T-cell (primary cell): ENCODE measurements around the gene AGAP1. TPM values are rescaled to one million over a fixed set of nuclear protein-coding genes. Genes with fewer than 3 reads are reported as not detected.

Source experiments
- ATAC-seq, 4 experiments: fragments of 200-7000 bp in 3 of 4; fragments of 150-1000 bp in 1 of 4; cut with Tn5 transposase; replicated peaks in 1 of 4; 1 replicate in 3 of 4; 2 replicates in 1 of 4; pipeline ENCODE4 v1.10.0; 2021; ENCODE audit warnings: moderate library complexity in 3 of 4, mild to moderate bottlenecking in 2 of 4, moderate number of reproducible peaks in 1 of 4
- CTCF ChIA-PET, 2 donors: fragments of 300-600 bp; sonication (Branson Sonifier 250); formaldehyde crosslinking; loops; one replicate each; lab custom pipeline; 2022; ENCODE audit warnings: antibody characterized with exemption in 2 of 2; lab: Charles Lee
- POLR2A ChIA-PET, 2 donors: fragments of 300-600 bp; sonication (Branson Sonifier 250); formaldehyde crosslinking; loops; one replicate each; lab custom pipeline; 2022; ENCODE audit warnings: antibody characterized with exemption in 2 of 2; lab: Charles Lee
- DNase-seq, 35 experiments: peaks; one replicate each; pipeline versions ENCODE4 v3.0.0 to v3.0.0-alpha.2; 2013 to 2023
- H3K27ac ChIP-seq: one replicate; pipeline ENCODE4 v1.5.1; 2013; ENCODE audit warnings: low read length
- H3K27me3 ChIP-seq, 2 experiments: replicated peaks in 1 of 2; 1 replicate in 1 of 2; 2 replicates in 1 of 2; pipeline versions ENCODE4 v1.6.1 to v1.7.0; 2013; ENCODE audit warnings: low read length in 1 of 2, mixed read lengths in 1 of 2; ENCODE audit not compliant: control insufficient read depth in 2 of 2, insufficient read depth in 2 of 2; ENCODE audit errors: extremely low read depth in 1 of 2
- H3K36me3 ChIP-seq, 2 donors: 1 replicate in 1 of 2; 2 replicates in 1 of 2; pipeline versions ENCODE4 v1.6.1 to v1.7.0; 2013; ENCODE audit warnings: low read length in 1 of 2; ENCODE audit not compliant: control insufficient read depth in 2 of 2, insufficient read depth in 1 of 2; ENCODE audit errors: extremely low read depth in 1 of 2
- H3K4me1 ChIP-seq, 2 experiments: 1 replicate in 1 of 2; 2 replicates in 1 of 2; pipeline versions ENCODE4 v1.6.1 to v1.7.0; 2013; ENCODE audit warnings: low read length in 2 of 2, mixed read lengths in 1 of 2; ENCODE audit not compliant: insufficient read depth in 2 of 2, control insufficient read depth in 1 of 2; ENCODE audit errors: extremely low read depth in 1 of 2
- H3K4me3 ChIP-seq, 2 donors: 1 replicate in 1 of 2; 2 replicates in 1 of 2; pipeline versions ENCODE4 v1.5.1 to v1.7.0; 2013; ENCODE audit warnings: mild to moderate bottlenecking in 2 of 2, low read length in 1 of 2, moderate library complexity in 1 of 2; ENCODE audit not compliant: control insufficient read depth in 1 of 2; ENCODE audit errors: extremely low read depth in 1 of 2
- H3K9me3 ChIP-seq: 2 replicates; pipeline ENCODE4 v1.7.0; 2013
- H3K27ac Mint-ChIP-seq, 2 donors: one replicate each; pipeline ENCODE4 v1.8.0; 2020 to 2021; ENCODE audit warnings: mild to moderate bottlenecking in 2 of 2, mixed read lengths in 2 of 2
- H3K27me3 Mint-ChIP-seq, 2 donors: one replicate each; pipeline ENCODE4 v1.8.0; 2021 to 2022; ENCODE audit warnings: mixed read lengths in 2 of 2
- H3K36me3 Mint-ChIP-seq: one replicate; pipeline ENCODE4 v1.8.0; 2021; ENCODE audit warnings: mixed read lengths
- H3K4me1 Mint-ChIP-seq, 3 donors: one replicate each; pipeline ENCODE4 v1.8.0; 2020 to 2022; ENCODE audit warnings: mixed read lengths in 3 of 3, mild to moderate bottlenecking in 1 of 3
- H3K4me3 Mint-ChIP-seq, 3 donors: one replicate each; pipeline ENCODE4 v1.8.0; 2020 to 2022; ENCODE audit warnings: mild to moderate bottlenecking in 3 of 3, mixed read lengths in 3 of 3, moderate library complexity in 3 of 3
- H3K9me3 Mint-ChIP-seq, 3 donors: one replicate each; pipeline ENCODE4 v1.8.0; 2020 to 2022; ENCODE audit warnings: mixed read lengths in 3 of 3
- WGBS: methylation state at CpG from one replicate; pipeline ENCODE4 v1.1.5; 2013; ENCODE audit warnings: missing lambda C conversion rate; ENCODE audit not compliant: insufficient coverage; 5-methylcytosine and 5-hydroxymethylcytosine counted together
- total RNA-seq, 35 experiments: library from RNA in 6 of 35; stranded (reverse) in 6 of 35; fragments of 120-200 nt in 1 of 35; gene quantifications; one replicate each; pipeline versions ENCODE4 v1.2.1 to v1.2.4 and lab custom pipeline; 2013 to 2026

Gene AGAP1
- total RNA-seq, 5 donors from 2014 or later (not counting 1 experiment from before 2014, with no cell fraction given), result 3.9 to 15.6 (median 5.2) TPM

- 90% methylated on average over 2 of the region's 4 CpGs for WGBS
- ATAC-seq, result no peak
- H3K9me3 Mint-ChIP-seq, result no peaks in the 10 kb centered on the region
- no peaks in the 10 kb centered on the region for H3K9me3 ChIP-seq
- peaks cover 18 to 20% of the 10 kb centered on the region in 2 donors for H3K27me3 Mint-ChIP-seq
- no peak overlapping the region for H3K4me3 ChIP-seq
- POLR2A ChIA-PET, result no interaction called here
- H3K36me3 ChIP-seq, result no peaks in the 10 kb centered on the region
- no peaks in the 10 kb centered on the region for H3K4me1 ChIP-seq
- no peak overlapping the region for H3K27ac Mint-ChIP-seq
- no peak overlapping the region for H3K27ac ChIP-seq
- H3K27me3 ChIP-seq, result peaks cover 0 to 10% of the 10 kb centered on the region in 2 experiments
- no peak overlapping the region for H3K4me3 Mint-ChIP-seq
- DNase-seq, result no peak
- H3K36me3 Mint-ChIP-seq, result no peaks in the 10 kb centered on the region
- CTCF ChIA-PET, result interaction anchor here in 1 of 2 donors (0.6 kb wide), 1 partner anchor 550 kb away, joined by 3 read pairs; no protein-coding TSS in a partner anchor
- H3K4me1 Mint-ChIP-seq, result peaks cover 0 to 4% (median 0%) of the 10 kb centered on the region in 3 donors
Measured at GRCh38 chr2:235789552-235789951, 295.7 kb downstream of the AGAP1 start.

- no peak for ATAC-seq
- H3K4me3 Mint-ChIP-seq, result no peak overlapping the region
Measured at GRCh38 chr2:235793163-235793752, 299.4 kb downstream of the AGAP1 start.

GRCh38 chr2:235799281-235799680 lies 305.4 kb downstream of the AGAP1 start:
- ChIA-PET POLR2A (no interaction called here), CTCF (no interaction called here)
- no peak overlapping the region for H3K4me3 ChIP-seq

More at GRCh38 chr2:235793163-235793752, 299.4 kb downstream of the AGAP1 start:
- ChIA-PET CTCF (interaction anchor here in 1 of 2 donors (0.5 kb wide), 1 partner anchor 1003 kb away, joined by 3 read pairs; no protein-coding TSS in a partner anchor), POLR2A (no interaction called here)
- Histone ChIP-seq H3K27ac (no peak overlapping the region), H3K4me3 (no peak overlapping the region), H3K9me3 (no peaks in the 10 kb centered on the region), H3K27me3 (peaks cover 0 to 7% of the 10 kb centered on the region in 2 experiments), H3K36me3 (no peaks in the 10 kb centered on the region), H3K4me1 (no peaks in the 10 kb centered on the region)
- Mint-ChIP-seq H3K27ac (no peak overlapping the region), H3K9me3 (no peaks in the 10 kb centered on the region), H3K4me1 (no peaks in the 10 kb centered on the region), H3K36me3 (no peaks in the 10 kb centered on the region), H3K27me3 (peaks cover 16 to 23% of the 10 kb centered on the region in 2 donors)
- WGBS, result 52% methylated on average over 8 of the region's 13 CpGs
- no peak for DNase-seq

GRCh38 chr2:235802542-235802941 lies 308.7 kb downstream of the AGAP1 start:
- CTCF ChIA-PET, result no interaction called here
- H3K27ac ChIP-seq, result no peak overlapping the region
- no peak overlapping the region for H3K4me3 ChIP-seq
- peaks cover 3 to 7% of the 10 kb centered on the region in 2 donors for H3K27me3 Mint-ChIP-seq
- no peaks in the 10 kb centered on the region for H3K36me3 Mint-ChIP-seq
- no peaks in the 10 kb centered on the region for H3K36me3 ChIP-seq
- no peaks in the 10 kb centered on the region for H3K9me3 Mint-ChIP-seq
- no peaks in the 10 kb centered on the region for H3K27me3 ChIP-seq
- no peaks in the 10 kb centered on the region for H3K9me3 ChIP-seq
- no peak overlapping the region for H3K4me3 Mint-ChIP-seq
- H3K4me1 Mint-ChIP-seq, result no peaks in the 10 kb centered on the region
- no peak for ATAC-seq
- no peak overlapping the region for H3K27ac Mint-ChIP-seq
- DNase-seq, result no peak
- POLR2A ChIA-PET, result no interaction called here
- no peaks in the 10 kb centered on the region for H3K4me1 ChIP-seq

More at GRCh38 chr2:235799281-235799680, 305.4 kb downstream of the AGAP1 start:
- H3K4me1 Mint-ChIP-seq, result no peaks in the 10 kb centered on the region
- 89% methylated on average over 16 of the region's 17 CpGs for WGBS
- no peak overlapping the region for H3K27ac Mint-ChIP-seq
- ATAC-seq (no peak), DNase-seq (no peak)
- Histone ChIP-seq H3K36me3 (no peaks in the 10 kb centered on the region), H3K27ac (no peak overlapping the region), H3K27me3 (no peaks in the 10 kb centered on the region), H3K9me3 (no peaks in the 10 kb centered on the region), H3K4me1 (no peaks in the 10 kb centered on the region)
- H3K27me3 Mint-ChIP-seq, result peaks cover 8 to 10% of the 10 kb centered on the region in 2 donors
- no peaks in the 10 kb centered on the region for H3K36me3 Mint-ChIP-seq
- no peaks in the 10 kb centered on the region for H3K9me3 Mint-ChIP-seq
- no peak overlapping the region for H3K4me3 Mint-ChIP-seq

GRCh38 chr2:235803028-235803427 lies 309.2 kb downstream of the AGAP1 start:
- H3K36me3 ChIP-seq, result no peaks in the 10 kb centered on the region
- DNase-seq (no peak), ATAC-seq (no peak)
- no peaks in the 10 kb centered on the region for H3K4me1 ChIP-seq
- Mint-ChIP-seq H3K27me3 (peaks cover 3 to 7% of the 10 kb centered on the region in 2 donors), H3K4me1 (no peaks in the 10 kb centered on the region), H3K36me3 (no peaks in the 10 kb centered on the region), H3K4me3 (no peak overlapping the region), H3K9me3 (no peaks in the 10 kb centered on the region), H3K27ac (no peak overlapping the region)
- POLR2A ChIA-PET, result no interaction called here
- CTCF ChIA-PET, result no interaction called here
- no peak overlapping the region for H3K4me3 ChIP-seq
- WGBS, result no CpG with 5 or more reads among the region's 1 CpG
- no peaks in the 10 kb centered on the region for H3K27me3 ChIP-seq
- no peaks in the 10 kb centered on the region for H3K9me3 ChIP-seq
- H3K27ac ChIP-seq, result no peak overlapping the region

GRCh38 chr2:235804676-235805075 lies 310.8 kb downstream of the AGAP1 start:
- 94% methylated on average over 5 of the region's 6 CpGs for WGBS
- Mint-ChIP-seq H3K4me3 (no peak overlapping the region), H3K4me1 (no peaks in the 10 kb centered on the region)

More at GRCh38 chr2:235804676-235805075, 310.8 kb downstream of the AGAP1 start:
- ChIA-PET POLR2A (no interaction called here), CTCF (interaction anchor here in 1 of 2 donors (0.6 kb wide), 1 partner anchor 108 kb away, joined by 3 read pairs; no protein-coding TSS in a partner anchor)
- Histone ChIP-seq H3K4me3 (no peak overlapping the region), H3K27ac (no peak overlapping the region), H3K4me1 (no peaks in the 10 kb centered on the region), H3K27me3 (no peaks in the 10 kb centered on the region), H3K36me3 (no peaks in the 10 kb centered on the region), H3K9me3 (no peaks in the 10 kb centered on the region)
- H3K27me3 Mint-ChIP-seq, result peaks cover 0 to 5% of the 10 kb centered on the region in 2 donors
- no peaks in the 10 kb centered on the region for H3K36me3 Mint-ChIP-seq
- no peaks in the 10 kb centered on the region for H3K9me3 Mint-ChIP-seq
- DNase-seq, result no peak
- H3K27ac Mint-ChIP-seq, result no peak overlapping the region
- no peak for ATAC-seq
